Stimulated activated effector memory CD8-positive, alpha-beta T cell treated with anti-CD3 and anti-CD28 coated beads, Interleukin-12 subunit alpha, Interleukin-12 subunit beta, amount 100 ng/mL, for 72 hours (primary cell): Measurements from ENCODE around the gene BCKDHA.
"Not testable (repeated sequence)": the region's sequence is repeated elsewhere in the genome, so short reads cannot be mapped to it uniquely, and the experiment has no call there.

Source experiments
- ATAC-seq: fragments of 150-1000 bp; cut with Tn5 transposase; 2 replicates; pipeline ENCODE4 v1.10.0; 2021
- DNase-seq, 2 donors: peaks; one replicate each; pipeline ENCODE4 v3.0.0; 2021 to 2022; ENCODE audit warnings: low spot score in 2 of 2
- H3K27ac Mint-ChIP-seq: one replicate; pipeline ENCODE4 v1.8.0; 2022; ENCODE audit warnings: mild to moderate bottlenecking, mixed read lengths
- H3K36me3 Mint-ChIP-seq: one replicate; pipeline ENCODE4 v1.8.0; 2022; ENCODE audit warnings: mild to moderate bottlenecking, mixed read lengths
- H3K4me1 Mint-ChIP-seq: one replicate; pipeline ENCODE4 v1.8.0; 2022; ENCODE audit warnings: mixed read lengths
- H3K4me3 Mint-ChIP-seq: one replicate; pipeline ENCODE4 v1.8.0; 2022; ENCODE audit warnings: mild to moderate bottlenecking, mixed read lengths
- H3K9me3 Mint-ChIP-seq: one replicate; pipeline ENCODE4 v1.8.0; 2022; ENCODE audit warnings: mixed read lengths

BCKDHA gene

DNA sequence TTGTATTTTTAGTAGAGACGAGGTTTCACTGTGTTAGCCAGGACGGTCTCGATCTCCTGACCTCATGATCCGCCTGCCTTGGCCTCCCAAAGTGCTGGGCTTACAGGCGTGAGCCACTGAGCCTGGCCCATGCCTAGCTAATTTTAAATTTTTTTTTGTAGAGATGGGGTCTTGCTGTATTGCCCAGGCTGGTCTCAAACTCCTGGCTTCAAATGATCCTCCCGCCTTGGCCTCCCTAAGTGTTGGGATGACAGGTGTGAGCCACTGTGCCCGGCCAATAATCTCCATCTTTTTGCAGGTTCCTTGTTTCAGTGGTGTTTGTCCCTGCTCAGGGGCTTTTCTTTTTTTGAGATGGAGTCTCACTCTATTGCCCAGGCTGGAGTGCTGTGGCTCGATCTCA is 16.1 kb upstream of the BCKDHA start:
- not testable (repeated sequence) for ATAC-seq, H3K4me3 Mint-ChIP-seq, H3K27ac Mint-ChIP-seq, H3K9me3 Mint-ChIP-seq, DNase-seq
- Mint-ChIP-seq H3K36me3 (peaks cover 48% of the 10 kb centered on the region), H3K4me1 (peaks cover 16% of the 10 kb centered on the region)

DNA sequence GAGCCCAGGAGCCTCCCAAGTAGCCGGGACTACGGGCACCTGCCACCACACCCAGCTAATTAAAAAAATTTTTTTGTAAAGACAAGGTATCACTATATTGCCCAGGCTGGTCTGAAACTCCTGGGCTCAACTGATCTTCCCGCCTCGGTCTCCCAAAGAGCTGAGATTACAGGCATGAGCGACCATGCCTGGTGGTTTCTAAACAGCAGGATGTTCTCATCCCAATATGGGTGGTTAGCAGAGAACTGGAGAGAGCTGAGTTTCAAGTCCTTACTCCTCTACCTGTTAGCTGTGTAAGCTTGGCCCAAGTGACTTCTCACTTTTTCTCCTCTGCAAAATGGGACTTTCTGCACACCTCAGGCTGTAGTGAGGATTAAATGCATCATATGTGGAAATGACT is 13.3 kb upstream of the BCKDHA start:
- H3K9me3 Mint-ChIP-seq = no peaks in the 10 kb centered on the region
- no peak for ATAC-seq
- DNase-seq = no peak
- H3K4me1 Mint-ChIP-seq = no peaks in the 10 kb centered on the region
- no peak overlapping the region for H3K4me3 Mint-ChIP-seq
- H3K36me3 Mint-ChIP-seq = peaks cover 60% of the 10 kb centered on the region
- H3K27ac Mint-ChIP-seq = no peak overlapping the region

DNA sequence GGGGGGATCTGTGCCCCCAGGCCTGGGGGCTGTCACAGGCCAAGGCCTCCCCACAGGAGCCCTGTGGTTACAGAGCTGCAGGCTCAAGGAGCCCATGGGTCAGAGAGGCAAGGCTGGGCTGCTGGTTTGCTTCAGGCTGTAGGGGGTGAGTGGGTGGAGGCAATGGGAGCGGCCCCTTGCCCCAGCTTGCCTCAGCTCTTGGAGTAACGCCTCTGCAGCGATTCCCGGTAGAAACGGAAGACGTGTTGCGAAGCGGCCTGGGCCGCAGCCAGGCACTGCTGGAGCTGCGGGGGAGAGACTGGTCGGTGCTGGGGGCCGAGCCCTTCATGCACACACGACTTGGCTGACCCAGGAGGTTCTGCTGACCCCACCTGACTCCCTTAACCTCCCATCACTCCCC is 11.2 kb upstream of the BCKDHA start:
- no peak overlapping the region for H3K4me3 Mint-ChIP-seq
- H3K4me1 Mint-ChIP-seq = no peaks in the 10 kb centered on the region
- ATAC-seq = no peak
- no peak for DNase-seq
- peaks cover 72% of the 10 kb centered on the region for H3K36me3 Mint-ChIP-seq
- H3K9me3 Mint-ChIP-seq = no peaks in the 10 kb centered on the region
- H3K27ac Mint-ChIP-seq = peak overlapping the region; percentile 7

DNA sequence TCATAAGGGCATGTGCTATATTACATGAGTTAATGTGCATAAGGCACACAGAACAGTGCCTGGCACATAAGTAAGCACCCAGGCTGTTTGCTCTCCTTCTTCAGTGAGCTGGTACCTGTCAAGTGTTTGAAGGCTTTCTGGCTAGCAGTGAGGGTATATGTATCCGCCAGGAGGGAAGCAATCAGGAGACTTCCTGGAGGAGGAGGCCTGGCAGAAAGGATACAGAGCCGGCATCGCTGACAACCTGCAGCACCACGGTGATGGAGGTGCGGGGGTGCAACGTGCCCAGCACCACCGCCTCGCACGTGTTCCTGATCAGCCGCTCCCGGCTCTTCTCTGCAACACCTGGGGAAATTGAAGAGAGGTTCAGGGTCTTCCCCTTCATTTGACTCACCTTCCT is 6.0 kb upstream of the BCKDHA start:
- peak overlapping the region; percentile 32 for H3K27ac Mint-ChIP-seq
- DNase-seq (no peak), ATAC-seq (no peak)
- H3K4me3 Mint-ChIP-seq = no peak overlapping the region
- peaks cover 70% of the 10 kb centered on the region for H3K36me3 Mint-ChIP-seq
- H3K4me1 Mint-ChIP-seq = peaks cover 17% of the 10 kb centered on the region
- no peaks in the 10 kb centered on the region for H3K9me3 Mint-ChIP-seq

DNA sequence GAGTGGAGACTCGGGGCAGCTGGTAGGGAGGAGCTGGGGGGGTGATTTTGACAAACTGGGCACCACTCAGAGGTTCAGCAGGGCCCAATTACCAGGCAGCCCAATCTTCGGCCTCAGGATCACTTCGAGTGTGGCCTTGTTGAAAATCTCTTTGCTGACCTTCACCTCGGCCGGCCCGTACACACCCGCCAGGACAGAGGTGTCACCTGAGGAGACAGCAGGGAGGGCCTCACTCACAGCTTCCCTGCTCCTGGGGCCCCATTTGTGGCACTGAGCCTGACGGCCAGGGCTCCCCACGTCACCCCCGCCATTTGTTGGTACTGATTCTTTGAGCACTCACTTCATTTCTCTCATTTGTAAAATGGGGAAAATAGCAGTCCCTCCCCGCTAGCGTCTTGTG is 4.8 kb upstream of the BCKDHA start:
- Mint-ChIP-seq H3K4me1 (peaks cover 25% of the 10 kb centered on the region), H3K9me3 (no peaks in the 10 kb centered on the region), H3K27ac (no peak overlapping the region), H3K36me3 (peaks cover 68% of the 10 kb centered on the region), H3K4me3 (no peak overlapping the region)
- DNase-seq = no peak
- no peak for ATAC-seq

DNA sequence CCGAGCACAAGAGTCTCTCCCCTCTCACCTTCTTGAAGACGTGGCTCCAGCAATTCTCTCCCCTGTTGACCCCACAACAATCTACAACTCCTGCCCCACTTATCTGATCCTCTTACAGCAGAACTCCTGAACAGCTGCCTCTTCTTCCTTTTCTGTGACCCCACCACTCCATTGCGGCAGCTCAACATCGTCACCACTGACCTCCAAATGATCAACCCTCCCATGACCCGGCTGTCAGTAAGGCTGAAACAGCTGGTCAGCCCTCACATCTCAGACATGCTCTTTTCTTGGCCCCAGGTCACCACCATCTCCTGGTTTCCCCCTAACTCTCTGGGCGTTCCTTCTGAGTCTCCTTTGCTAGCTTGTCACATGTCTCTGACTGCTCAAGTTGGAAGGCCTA is 2.3 kb upstream of the BCKDHA start:
- no peak for DNase-seq
- peaks cover 47% of the 10 kb centered on the region for H3K4me1 Mint-ChIP-seq
- H3K27ac Mint-ChIP-seq = peak overlapping the region; percentile 14
- no peaks in the 10 kb centered on the region for H3K9me3 Mint-ChIP-seq
- peak overlapping the region; percentile 99 for H3K4me3 Mint-ChIP-seq
- peaks cover 42% of the 10 kb centered on the region for H3K36me3 Mint-ChIP-seq
- ATAC-seq = no peak

DNA sequence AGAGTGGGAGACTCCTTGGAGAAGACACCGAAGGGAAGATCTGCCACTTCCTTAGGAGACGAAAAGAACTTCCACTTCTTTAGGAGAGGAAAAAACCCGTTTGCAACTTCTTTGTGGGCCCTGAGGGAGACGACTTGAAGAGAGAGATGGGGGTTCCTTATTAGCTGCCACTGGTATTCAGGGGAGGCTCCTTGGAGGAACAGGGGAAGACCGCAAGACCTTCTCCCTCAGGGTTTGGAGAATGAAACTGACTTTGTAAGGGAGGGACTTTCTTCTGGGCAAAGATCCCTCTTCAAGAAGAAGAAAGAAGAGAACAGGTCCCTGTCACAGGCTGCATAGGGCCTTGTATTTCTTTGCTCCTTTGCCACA is 416 bp downstream of the BCKDHA start:
- peak overlapping the region; percentile 100 for H3K27ac Mint-ChIP-seq

DNA sequence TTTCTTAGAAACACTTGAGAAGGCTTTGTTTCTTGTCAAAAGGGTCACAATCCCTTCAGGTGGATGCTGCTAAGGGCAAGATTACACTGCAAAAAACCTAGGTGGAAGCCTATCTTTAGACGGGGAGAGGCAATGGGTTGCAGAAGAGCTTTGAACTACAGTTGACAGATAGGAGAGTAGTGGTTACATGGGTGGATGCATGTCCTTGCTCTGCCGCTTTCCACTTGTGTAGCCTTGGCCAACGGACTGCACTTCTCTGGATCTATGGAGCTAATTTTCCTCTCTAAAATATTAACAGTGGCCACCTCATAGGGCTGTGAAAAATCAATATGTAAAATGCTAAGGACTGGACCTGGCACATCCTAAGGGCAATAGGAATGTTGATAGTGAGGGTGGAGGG is 980 bp downstream of the BCKDHA start:
- Mint-ChIP-seq H3K4me1 (peaks cover 57% of the 10 kb centered on the region), H3K27ac (peak overlapping the region; percentile 100), H3K9me3 (no peaks in the 10 kb centered on the region), H3K36me3 (peaks cover 26% of the 10 kb centered on the region), H3K4me3 (peak overlapping the region; percentile 99)
- DNase-seq (no peak), ATAC-seq (no peak)

More for the DNA sequence above, 416 bp downstream of the BCKDHA start:
- H3K36me3 Mint-ChIP-seq = peaks cover 27% of the 10 kb centered on the region
- no peak for ATAC-seq
- H3K4me3 Mint-ChIP-seq = peak overlapping the region; percentile 99
- peaks cover 57% of the 10 kb centered on the region for H3K4me1 Mint-ChIP-seq
- DNase-seq = no peak
- no peaks in the 10 kb centered on the region for H3K9me3 Mint-ChIP-seq

DNA sequence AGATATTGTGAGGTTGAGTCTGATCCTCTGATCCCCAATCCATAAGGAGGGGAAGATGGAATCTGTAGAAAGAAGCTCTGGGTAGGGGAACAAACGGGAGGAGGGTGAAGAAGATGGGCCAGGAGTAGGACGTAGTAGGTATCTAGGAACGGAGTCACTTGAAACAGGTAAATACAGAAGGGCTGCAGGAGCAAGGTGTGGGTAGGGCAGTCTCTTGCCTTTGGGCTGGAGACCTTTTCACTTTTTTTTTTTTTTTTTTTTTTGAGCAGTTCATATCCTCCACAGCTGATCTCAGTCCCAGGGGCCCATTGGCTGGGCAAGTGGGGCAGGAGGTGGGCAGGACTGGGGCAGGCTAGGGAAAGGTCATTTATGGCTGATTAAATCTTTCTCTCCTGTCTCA is 1.5 kb downstream of the BCKDHA start:
- no peaks in the 10 kb centered on the region for H3K9me3 Mint-ChIP-seq
- H3K27ac Mint-ChIP-seq = peak overlapping the region; percentile 100
- H3K4me1 Mint-ChIP-seq = peaks cover 57% of the 10 kb centered on the region
- peaks cover 21% of the 10 kb centered on the region for H3K36me3 Mint-ChIP-seq
- ATAC-seq = no peak
- H3K4me3 Mint-ChIP-seq = peak overlapping the region; percentile 99
- DNase-seq = no peak

DNA sequence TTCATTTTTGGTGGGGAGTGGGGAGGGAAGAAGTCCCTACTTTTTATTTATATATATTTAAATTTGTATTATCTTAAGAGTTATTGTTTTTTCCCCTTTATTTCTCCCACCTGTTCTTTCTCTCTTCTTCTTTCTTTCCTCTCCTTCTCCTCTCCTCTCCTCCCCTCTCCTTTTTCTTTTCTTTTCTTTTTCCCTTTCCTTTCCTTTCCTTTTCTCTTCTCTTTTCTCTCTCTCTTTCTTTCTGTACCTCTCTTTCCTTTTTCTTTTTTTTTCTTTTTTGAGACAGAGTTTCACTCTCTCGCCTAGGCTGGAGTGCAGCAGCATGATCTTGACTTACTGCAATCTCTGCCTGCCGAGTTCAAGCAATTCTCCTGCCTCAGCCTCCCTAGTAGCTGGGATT is 1.9 kb downstream of the BCKDHA start:
- peaks cover 17% of the 10 kb centered on the region for H3K36me3 Mint-ChIP-seq
- no peak for ATAC-seq
- H3K4me3 Mint-ChIP-seq = peak overlapping the region; percentile 99
- no peak for DNase-seq
- H3K27ac Mint-ChIP-seq = peak overlapping the region; percentile 100
- peaks cover 57% of the 10 kb centered on the region for H3K4me1 Mint-ChIP-seq
- no peaks in the 10 kb centered on the region for H3K9me3 Mint-ChIP-seq

DNA sequence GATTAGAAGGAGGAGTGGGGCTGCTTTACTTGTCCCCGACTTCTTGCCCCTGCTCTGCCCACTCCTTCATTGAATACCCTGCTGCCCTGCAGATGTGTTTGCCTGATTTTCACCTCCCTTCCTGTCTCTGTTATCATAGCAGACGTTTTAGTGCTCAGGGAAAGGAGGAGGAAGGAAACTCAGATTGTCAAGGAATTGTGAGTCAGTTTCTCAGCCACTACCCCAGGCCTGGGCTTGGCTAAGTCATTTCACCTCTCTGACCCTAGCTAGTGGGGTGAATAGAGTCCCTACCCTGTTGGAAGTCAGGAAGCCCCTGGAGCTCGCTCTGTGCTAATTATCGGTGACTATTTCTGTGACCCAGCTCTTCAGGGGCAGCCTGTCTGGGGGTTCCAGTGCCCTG is 3.9 kb downstream of the BCKDHA start:
- H3K4me3 Mint-ChIP-seq = no peak overlapping the region
- DNase-seq (no peak), ATAC-seq (no peak)
- H3K36me3 Mint-ChIP-seq = peaks cover 23% of the 10 kb centered on the region
- no peaks in the 10 kb centered on the region for H3K9me3 Mint-ChIP-seq
- H3K4me1 Mint-ChIP-seq = peaks cover 41% of the 10 kb centered on the region
- H3K27ac Mint-ChIP-seq = peak overlapping the region; percentile 59

DNA sequence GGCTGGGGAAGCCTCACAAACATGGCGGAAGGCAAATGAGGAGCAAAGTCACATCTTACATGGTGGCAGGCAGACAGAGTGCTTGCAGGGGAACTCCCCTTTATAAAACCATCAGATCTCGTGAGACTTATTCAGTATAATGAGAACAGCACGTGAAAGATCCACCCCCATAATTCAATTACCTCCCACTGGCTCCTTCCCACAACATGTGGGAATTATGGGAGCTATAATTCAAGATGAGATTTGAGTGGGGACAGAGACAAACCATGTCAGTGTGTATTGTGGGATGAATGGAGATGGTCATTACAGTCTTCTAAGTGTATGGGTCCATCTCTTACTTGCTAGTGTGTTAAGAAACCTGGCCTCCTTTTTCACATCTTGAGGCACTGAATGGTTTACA is 4.4 kb downstream of the BCKDHA start:
- DNase-seq (no peak), ATAC-seq (no peak)
- Mint-ChIP-seq H3K27ac (peak overlapping the region; percentile 59), H3K9me3 (no peaks in the 10 kb centered on the region), H3K36me3 (peaks cover 21% of the 10 kb centered on the region), H3K4me3 (no peak overlapping the region), H3K4me1 (peaks cover 38% of the 10 kb centered on the region)

DNA sequence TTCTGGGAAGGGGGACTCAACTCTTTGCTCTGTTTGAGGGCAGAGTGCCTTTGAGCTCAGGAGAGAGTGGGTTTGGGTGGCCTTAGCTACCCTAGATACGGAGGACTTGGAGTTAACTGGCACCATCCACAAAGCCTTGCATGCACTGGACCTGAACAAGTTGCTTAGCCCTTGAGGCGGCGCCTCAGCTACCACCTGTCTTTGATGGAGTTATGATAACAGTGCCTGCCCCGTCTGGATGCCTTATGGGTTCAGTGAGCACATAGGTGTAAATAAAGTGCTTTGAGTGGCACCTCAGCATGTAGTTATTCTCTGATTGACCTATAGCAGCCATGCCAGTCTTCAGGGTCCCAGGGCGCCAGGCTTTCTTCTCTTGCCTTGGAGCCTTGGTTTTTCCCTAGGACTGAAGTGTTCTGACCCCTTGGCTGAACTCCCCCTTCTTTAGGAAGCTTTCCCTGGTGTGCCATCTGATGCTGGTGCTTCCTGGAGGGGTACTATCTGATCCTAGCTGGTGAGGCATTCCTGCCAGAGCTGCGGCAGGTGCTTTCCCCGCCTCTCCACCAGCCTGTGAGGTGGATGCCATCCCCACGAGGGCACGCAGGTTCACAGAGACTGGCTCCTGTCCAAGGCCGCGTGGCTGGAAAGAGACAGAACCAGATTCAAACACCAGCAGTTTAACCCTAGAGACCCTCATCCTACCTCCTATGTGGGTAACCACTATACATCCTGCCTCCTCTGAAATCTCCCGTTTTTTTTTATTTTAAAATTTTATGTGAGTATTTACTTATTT is 5.8 kb downstream of the BCKDHA start:
- DNase-seq (no peak), ATAC-seq (no peak)
- H3K27ac Mint-ChIP-seq = peak overlapping the region; percentile 26
- H3K4me3 Mint-ChIP-seq = no peak overlapping the region
- no peaks in the 10 kb centered on the region for H3K9me3 Mint-ChIP-seq
- peaks cover 16% of the 10 kb centered on the region for H3K36me3 Mint-ChIP-seq
- H3K4me1 Mint-ChIP-seq = peaks cover 25% of the 10 kb centered on the region

DNA sequence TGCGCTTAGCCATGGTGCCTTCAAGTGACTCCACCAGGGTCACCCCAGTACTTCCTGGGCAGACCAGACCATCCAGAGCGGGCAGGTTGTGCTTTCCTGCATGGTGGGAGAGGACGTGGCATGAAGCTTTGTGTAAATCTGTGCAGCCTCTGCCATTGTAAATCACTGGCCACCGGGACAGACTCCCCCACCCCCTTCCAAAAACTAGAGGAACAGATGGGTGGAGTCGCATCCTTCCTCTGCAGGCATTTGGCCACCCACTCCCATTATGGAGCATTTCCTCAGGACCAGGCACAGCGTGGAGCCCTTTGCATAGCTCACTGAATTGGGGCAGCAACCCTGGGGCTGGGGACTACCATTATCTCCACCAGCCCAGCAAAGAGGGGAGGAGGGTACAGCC is 8.2 kb downstream of the BCKDHA start:
- Mint-ChIP-seq H3K4me3 (no peak overlapping the region), H3K9me3 (no peaks in the 10 kb centered on the region), H3K36me3 (peaks cover 21% of the 10 kb centered on the region), H3K4me1 (peaks cover 25% of the 10 kb centered on the region), H3K27ac (no peak overlapping the region)
- ATAC-seq = no peak
- DNase-seq = no peak

DNA sequence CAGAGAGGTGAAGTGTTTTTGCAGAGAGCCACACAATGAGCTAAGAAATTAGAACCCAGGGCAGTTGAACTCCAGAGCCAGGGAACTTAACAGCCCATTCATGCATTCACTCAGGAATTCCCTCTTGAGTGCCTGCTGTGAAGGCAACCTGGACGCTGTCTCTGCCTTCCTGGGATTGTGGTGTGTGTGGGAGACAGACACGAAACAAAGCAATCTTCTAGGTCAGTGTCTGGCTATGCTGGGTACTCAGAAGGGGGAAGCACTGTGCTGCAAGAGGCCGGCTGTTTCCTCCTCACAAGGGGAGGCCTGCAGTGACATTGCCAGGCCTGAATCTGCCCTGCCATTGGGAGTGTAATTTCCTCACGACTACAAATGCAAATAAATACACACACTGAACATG is 9.7 kb downstream of the BCKDHA start:
- peaks cover 16% of the 10 kb centered on the region for H3K36me3 Mint-ChIP-seq
- no peak overlapping the region for H3K4me3 Mint-ChIP-seq
- DNase-seq (no peak), ATAC-seq (no peak)
- no peak overlapping the region for H3K27ac Mint-ChIP-seq
- H3K9me3 Mint-ChIP-seq = no peaks in the 10 kb centered on the region
- peaks cover 15% of the 10 kb centered on the region for H3K4me1 Mint-ChIP-seq

DNA sequence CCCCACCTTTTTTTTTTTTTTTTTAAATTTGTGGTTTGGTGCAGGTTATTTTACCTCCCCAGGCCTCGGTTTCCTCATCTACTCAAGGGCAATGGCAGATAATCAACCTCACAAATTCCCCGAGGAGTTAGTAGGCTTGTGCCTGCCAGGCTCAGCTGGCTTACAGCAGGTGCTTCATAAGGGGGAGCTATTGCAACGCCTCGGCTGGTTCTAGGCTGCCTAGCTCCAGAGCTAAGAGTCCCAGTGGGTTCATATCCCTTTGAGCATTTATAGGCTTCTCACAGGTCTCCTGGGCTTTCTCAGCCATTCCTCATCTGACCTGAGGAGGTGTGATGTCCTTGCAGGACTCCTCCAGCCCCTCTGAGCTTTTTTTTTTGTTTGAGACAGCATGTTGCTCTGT is 10.6 kb downstream of the BCKDHA start:
- ATAC-seq (no peak), DNase-seq (no peak)
- Mint-ChIP-seq H3K9me3 (no peaks in the 10 kb centered on the region), H3K36me3 (peaks cover 19% of the 10 kb centered on the region), H3K4me3 (no peak overlapping the region), H3K4me1 (peaks cover 15% of the 10 kb centered on the region), H3K27ac (no peak overlapping the region)
